Vagina (tissue), 2 donors: ENCODE results near the gene TANK. TPM values are rescaled to one million over a fixed set of nuclear protein-coding genes. Genes with fewer than 3 reads are reported as not detected.

Source experiments
- DNase-seq, 2 donors: peaks; one replicate each; pipeline ENCODE4 v3.0.0-alpha.2; 2017; ENCODE audit errors: extremely low spot score in 2 of 2
- H3K27ac ChIP-seq: fragments of 200-600 bp; sonication (generic); one replicate; pipeline ENCODE4 v1.5.1; 2019
- H3K27me3 ChIP-seq: fragments of 200-600 bp; sonication (generic); one replicate; pipeline ENCODE4 v1.5.1; 2019
- H3K36me3 ChIP-seq, 2 donors: fragments of 200-600 bp; sonication (generic); one replicate each; pipeline ENCODE4 v1.5.1; 2017 to 2019
- H3K4me1 ChIP-seq: fragments of 200-600 bp; sonication (generic); one replicate; pipeline ENCODE4 v1.5.1; 2019
- H3K4me3 ChIP-seq, 2 donors: fragments of 200-600 bp; sonication (generic); 1 replicate in 1 of 2; 2 replicates in 1 of 2; pipeline ENCODE4 v1.5.1; 2016 to 2019
- H3K9me3 ChIP-seq: fragments of 200-600 bp; sonication (generic); one replicate; pipeline ENCODE4 v1.5.1; 2019
- POLR2A ChIP-seq, 2 donors: fragments of 450-650 bp; IDR thresholded peaks; one replicate each; pipeline ENCODE4 v1.6.1; 2017; ENCODE audit warnings: antibody characterized with exemption in 2 of 2, mild to moderate bottlenecking in 2 of 2, moderate library complexity in 2 of 2
- POLR2AphosphoS5 ChIP-seq, 2 donors: sonication (generic); formaldehyde crosslinking; IDR thresholded peaks; one replicate each; pipeline ENCODE4 v1.9.0; 2017; ENCODE audit warnings: antibody characterized with exemption in 2 of 2, mild to moderate bottlenecking in 2 of 2, low read depth in 1 of 2; ENCODE audit not compliant: insufficient read depth in 1 of 2
- intact Hi-C: fragments of 100-400 bp; cut with DNase I; formaldehyde crosslinking; loops from one replicate; pipeline ENCODE4 v1.15.1; 2023
- total RNA-seq: library from RNA; depleted of rRNA; stranded (reverse); fragments of >200 nt; gene quantifications from one replicate; pipeline ENCODE4 v1.2.3, GENCODE V29; 2016
- TF ChIP-seq, protein P1 (sequence below), 3 experiments: fragments of 450-650 bp in 2 of 3; fragments of 200-600 bp in 1 of 3; sonication (generic) in 1 of 3; IDR thresholded peaks; one replicate each; pipeline ENCODE4 v1.5.1; 2017 to 2019; ENCODE audit warnings: antibody characterized with exemption in 3 of 3, mild to moderate bottlenecking in 2 of 3, moderate library complexity in 2 of 3

The TANK gene
- total RNA-seq, 1 donor from 2014 or later: 94.0 TPM

DNA sequence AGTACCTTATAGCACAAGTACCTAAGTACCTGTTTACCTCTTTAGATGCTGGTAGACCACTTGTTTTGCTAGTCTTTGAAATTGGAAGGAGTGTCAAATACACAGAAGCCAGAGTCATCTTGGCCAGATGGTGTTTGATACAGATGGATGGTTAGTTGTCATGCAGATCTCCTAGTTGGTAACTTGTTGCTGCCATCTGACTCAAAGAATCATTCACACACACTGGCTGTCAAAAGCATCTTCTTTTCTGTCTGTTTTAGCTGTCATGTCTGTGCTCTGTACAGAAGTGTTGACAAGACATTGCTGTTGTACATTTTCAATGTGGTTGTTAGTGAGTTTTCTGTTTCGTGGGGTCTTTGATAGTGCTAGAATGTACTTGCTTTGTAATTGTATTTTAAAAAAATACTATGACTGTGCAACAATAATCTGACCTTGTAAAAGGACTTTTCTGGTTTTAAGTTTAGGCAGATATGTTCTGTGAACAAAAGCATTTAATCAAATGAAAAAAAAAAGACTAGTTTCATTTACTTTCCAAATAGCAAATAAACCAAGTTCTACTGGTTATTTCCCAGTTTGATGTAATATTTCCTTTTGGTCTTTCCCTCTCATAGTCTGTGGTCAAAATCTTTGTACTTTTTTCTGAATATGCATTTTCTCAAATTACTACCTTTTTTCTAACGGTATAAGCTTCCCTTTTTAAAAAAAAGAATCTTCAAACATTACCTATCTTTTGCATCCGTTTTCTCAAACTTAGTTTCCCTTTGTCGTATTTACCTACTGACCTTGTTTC is 39.9 kb downstream of the TANK start:
- no peaks in the 10 kb centered on the region for H3K27me3 ChIP-seq
- no peak overlapping the region for H3K27ac ChIP-seq
- no peak overlapping the region for H3K4me3 ChIP-seq
- intact Hi-C loops: no loop called here
- H3K4me1 ChIP-seq: peaks cover 9% of the 10 kb centered on the region
- peaks cover 0 to 11% of the 10 kb centered on the region in 2 donors for H3K36me3 ChIP-seq
- DNase-seq: no peak
- no peaks in the 10 kb centered on the region for H3K9me3 ChIP-seq
- TF ChIP-seq POLR2A (IDR thresholded peaks at IDR 0.05): no peak

GRCh38 chr2:161204846-161205245 is 44.6 kb downstream of the TANK start:
- TF ChIP-seq, protein P1, sequence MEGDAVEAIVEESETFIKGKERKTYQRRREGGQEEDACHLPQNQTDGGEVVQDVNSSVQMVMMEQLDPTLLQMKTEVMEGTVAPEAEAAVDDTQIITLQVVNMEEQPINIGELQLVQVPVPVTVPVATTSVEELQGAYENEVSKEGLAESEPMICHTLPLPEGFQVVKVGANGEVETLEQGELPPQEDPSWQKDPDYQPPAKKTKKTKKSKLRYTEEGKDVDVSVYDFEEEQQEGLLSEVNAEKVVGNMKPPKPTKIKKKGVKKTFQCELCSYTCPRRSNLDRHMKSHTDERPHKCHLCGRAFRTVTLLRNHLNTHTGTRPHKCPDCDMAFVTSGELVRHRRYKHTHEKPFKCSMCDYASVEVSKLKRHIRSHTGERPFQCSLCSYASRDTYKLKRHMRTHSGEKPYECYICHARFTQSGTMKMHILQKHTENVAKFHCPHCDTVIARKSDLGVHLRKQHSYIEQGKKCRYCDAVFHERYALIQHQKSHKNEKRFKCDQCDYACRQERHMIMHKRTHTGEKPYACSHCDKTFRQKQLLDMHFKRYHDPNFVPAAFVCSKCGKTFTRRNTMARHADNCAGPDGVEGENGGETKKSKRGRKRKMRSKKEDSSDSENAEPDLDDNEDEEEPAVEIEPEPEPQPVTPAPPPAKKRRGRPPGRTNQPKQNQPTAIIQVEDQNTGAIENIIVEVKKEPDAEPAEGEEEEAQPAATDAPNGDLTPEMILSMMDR (IDR thresholded peaks at IDR 0.05): no peak
- TF ChIP-seq POLR2AphosphoS5 (IDR thresholded peaks at IDR 0.05; ENCODE audit: insufficient read depth in 1 of 2, low read depth in 1 of 2) (no peak), POLR2A (IDR thresholded peaks at IDR 0.05) (no peak)
- no peak for DNase-seq
- H3K4me3 ChIP-seq: no peak overlapping the region
- no peak overlapping the region for H3K27ac ChIP-seq
- no peaks in the 10 kb centered on the region for H3K27me3 ChIP-seq
- H3K4me1 ChIP-seq: peaks cover 6% of the 10 kb centered on the region
- H3K36me3 ChIP-seq: peaks cover 0 to 16% of the 10 kb centered on the region in 2 donors
- intact Hi-C loops: no loop called here
- H3K9me3 ChIP-seq: no peaks in the 10 kb centered on the region

DNA sequence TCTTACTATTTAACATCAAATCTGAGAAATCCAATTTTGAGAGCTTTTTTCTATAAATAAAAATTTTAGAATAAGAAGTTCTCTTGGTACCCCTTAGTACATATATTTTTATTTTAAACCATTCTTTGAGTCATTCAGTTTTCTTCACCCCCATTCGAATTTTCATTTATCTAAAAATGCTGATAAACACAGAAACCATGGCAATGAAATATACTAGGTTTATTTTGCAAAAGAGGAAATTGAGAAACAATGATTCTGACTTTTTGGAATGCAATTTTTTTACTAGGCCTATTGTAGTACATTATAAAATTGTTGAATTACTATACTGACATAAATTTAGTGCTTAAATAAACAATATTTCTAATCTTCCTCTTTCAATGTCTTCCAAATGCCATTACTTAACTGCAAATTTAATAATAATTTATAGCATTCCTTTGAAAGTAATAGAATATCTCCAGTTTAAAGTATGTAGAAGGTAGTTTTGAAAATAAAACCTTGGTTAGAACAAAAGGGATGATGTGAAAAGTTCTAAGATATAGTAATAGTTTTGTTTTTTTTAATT is 46.3 kb downstream of the TANK start:
- no peak overlapping the region for H3K4me3 ChIP-seq
- H3K9me3 ChIP-seq: no peaks in the 10 kb centered on the region
- no peak for DNase-seq
- no peak overlapping the region for H3K27ac ChIP-seq
- TF ChIP-seq POLR2AphosphoS5 (IDR thresholded peaks at IDR 0.05; ENCODE audit: insufficient read depth in 1 of 2, low read depth in 1 of 2): no peak
- TF ChIP-seq, protein P1 (IDR thresholded peaks at IDR 0.05): no peak
- TF ChIP-seq POLR2A (IDR thresholded peaks at IDR 0.05): no peak
- H3K4me1 ChIP-seq: no peaks in the 10 kb centered on the region
- H3K36me3 ChIP-seq: peaks cover 0 to 16% of the 10 kb centered on the region in 2 donors
- intact Hi-C loops: no loop called here
- no peaks in the 10 kb centered on the region for H3K27me3 ChIP-seq

GRCh38 chr2:161207941-161208340 is 47.7 kb downstream of the TANK start:
- no peak overlapping the region for H3K4me3 ChIP-seq
- intact Hi-C loops: no loop called here
- H3K4me1 ChIP-seq: no peaks in the 10 kb centered on the region
- no peak for DNase-seq
- no peak overlapping the region for H3K27ac ChIP-seq
- TF ChIP-seq POLR2AphosphoS5 (IDR thresholded peaks at IDR 0.05; ENCODE audit: insufficient read depth in 1 of 2, low read depth in 1 of 2) (no peak), POLR2A (IDR thresholded peaks at IDR 0.05) (no peak)
- TF ChIP-seq, protein P1 (IDR thresholded peaks at IDR 0.05): no peak
- H3K9me3 ChIP-seq: no peaks in the 10 kb centered on the region
- H3K27me3 ChIP-seq: no peaks in the 10 kb centered on the region
- peaks cover 0 to 21% of the 10 kb centered on the region in 2 donors for H3K36me3 ChIP-seq

GRCh38 chr2:161208527-161209139 is 48.4 kb downstream of the TANK start:
- no peaks in the 10 kb centered on the region for H3K9me3 ChIP-seq
- H3K27me3 ChIP-seq: no peaks in the 10 kb centered on the region
- no peak for DNase-seq
- TF ChIP-seq, protein P1 (IDR thresholded peaks at IDR 0.05): no peak
- no peak for TF ChIP-seq POLR2AphosphoS5 (IDR thresholded peaks at IDR 0.05; ENCODE audit: insufficient read depth in 1 of 2, low read depth in 1 of 2)
- TF ChIP-seq POLR2A (IDR thresholded peaks at IDR 0.05): no peak
- intact Hi-C loops: no loop called here
- no peak overlapping the region for H3K4me3 ChIP-seq
- no peaks in the 10 kb centered on the region for H3K4me1 ChIP-seq
- peaks cover 0 to 23% of the 10 kb centered on the region in 2 donors for H3K36me3 ChIP-seq
- H3K27ac ChIP-seq: no peak overlapping the region
